GM19455 (cell line): ENCODE measurements around the gene CDH23.
"Not testable (repeated sequence)": the region's sequence is repeated elsewhere in the genome, so short reads cannot be mapped to it uniquely, and the experiment has no call there.

Source experiments
- ATAC-seq: cut with Tn5 transposase; IDR thresholded peaks from one replicate; pipeline ENCODE4 v1.9.1; 2021; ENCODE audit not compliant: unreplicated experiment

Gene CDH23

DNA sequence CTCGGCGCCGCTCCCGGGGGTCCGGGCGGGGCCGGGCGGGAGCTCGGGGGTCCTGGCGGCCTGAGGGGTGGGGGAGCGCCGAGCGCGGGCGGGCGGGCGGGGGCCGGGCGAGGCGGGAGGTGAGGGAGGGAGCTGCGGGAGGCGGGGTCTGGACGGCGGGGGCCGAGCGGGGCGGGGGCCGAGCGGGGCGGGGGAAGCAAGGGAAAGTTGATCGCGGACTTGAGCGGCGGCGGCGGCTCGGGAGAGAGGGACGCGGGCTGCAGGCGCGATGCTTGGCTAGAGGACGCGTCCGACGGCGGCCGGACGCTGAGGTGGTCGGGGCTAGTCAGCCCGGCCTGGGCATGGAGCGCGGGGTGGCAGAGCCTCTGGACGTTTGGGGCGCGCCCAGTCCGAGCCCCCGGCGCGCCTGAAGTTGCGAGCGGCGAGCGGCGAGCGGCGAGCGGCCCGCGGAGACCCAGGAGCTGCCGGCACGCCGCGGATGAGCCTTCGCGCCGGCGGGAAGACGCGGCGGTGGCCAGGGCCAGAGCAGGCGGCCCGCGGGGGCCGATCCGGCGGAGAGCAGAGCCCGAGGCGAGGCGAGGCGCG lies at the start of gene CDH23:
Gene CDH23, plus strand, starts transcription at position 210 of the 585 bp plus-strand sequence. CDS start 42,912 bp downstream, outside the sequence.
- no peak for ATAC-seq

DNA sequence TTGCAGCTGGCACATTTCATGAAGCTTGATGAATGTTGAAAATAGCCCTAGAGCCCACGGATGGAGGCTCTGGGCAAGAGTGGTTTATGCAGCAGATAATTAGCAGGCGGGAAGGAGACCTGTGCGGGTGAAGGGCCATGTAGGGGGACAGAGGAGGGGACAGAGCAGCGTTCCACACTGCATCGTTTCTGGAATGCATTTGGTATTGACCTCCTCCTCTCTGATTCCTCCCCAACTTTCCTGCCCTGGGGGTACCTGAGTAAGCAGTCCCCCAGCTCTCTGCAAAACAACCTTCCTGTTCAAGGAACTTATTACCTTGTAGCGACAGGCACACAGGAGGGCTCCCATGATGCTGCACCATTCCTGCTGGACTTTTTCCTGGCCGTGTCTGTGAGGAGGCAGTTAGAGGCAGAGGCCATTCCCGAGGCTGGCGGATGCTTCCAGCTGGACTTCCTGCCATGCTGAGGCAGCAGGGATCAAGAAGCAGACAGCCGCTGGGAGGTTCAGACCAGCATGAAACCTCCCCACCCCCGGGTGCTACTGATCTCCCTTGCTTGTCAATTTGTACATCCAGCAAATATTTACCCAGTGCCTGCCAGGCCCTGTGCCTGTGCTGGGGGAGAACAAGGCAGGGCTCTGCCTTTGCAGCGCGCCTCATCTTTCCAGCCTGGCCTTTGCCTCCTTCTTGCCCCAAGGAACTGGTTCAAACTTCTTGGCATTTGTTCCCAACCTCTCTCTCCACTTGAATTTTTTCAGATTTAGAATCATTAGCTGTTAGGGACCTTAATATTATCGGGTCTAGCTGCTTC lies 48.9 kb upstream of the CDH23 start:
- ATAC-seq = no peak

DNA sequence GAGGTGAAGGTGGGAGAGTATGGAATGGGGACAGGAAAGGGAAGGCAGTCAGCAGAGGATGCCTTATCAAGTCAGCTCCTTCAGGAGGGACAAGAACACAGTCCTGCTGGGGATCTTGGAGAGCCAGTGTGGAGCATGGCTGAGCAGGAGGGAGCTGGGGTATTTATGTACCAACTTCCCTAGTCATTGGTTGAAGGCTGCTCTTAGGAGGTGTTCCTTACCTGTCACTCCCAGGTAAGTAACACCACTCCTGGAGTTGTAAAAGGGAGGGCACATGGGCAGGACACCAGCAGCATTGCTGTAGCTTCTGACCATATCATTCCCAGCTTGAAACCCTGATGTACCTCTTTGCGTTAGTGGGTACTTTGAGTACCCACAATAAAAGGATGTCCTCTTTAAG lies 47.9 kb upstream of the CDH23 start:
- ATAC-seq = no peak

DNA sequence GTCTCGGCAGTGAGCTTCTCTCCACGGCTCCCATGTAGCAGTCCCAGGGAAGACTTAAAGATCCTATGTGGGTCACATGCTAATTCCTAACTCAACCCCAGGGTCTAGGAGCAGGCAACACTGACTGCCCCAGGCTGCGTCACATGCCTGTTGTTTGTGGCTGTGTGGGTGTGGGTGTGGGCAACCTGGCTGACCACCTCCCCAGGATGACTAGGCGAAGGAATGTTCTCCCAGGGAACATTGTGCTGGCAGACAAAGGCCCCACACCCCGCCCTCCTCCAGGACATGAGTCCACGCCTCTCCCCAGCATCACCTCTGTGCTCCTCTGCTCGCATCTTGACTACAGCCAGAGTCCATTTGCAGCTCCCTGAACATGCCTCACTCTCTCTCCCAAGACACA lies 47.3 kb upstream of the CDH23 start:
- ATAC-seq = no peak

DNA sequence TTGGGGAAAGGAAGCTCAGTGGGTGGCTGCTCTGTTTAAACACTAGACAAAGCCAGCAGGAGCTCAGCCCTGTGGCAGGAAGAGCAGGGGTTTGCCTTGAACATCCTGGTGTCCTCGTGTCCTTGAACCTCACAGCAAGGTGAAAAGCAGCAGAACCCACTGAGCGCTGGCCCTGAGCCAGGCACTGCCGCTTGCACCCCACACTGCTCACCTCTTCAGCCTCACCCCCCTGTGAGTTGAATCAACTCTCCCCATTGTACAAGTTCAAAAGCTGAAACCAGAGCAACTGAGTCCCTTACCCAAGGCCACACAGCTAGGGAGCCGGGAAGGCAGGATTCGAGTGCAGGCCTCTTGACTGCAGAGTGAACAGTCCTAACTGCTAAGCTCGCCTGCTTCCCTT lies 45.6 kb upstream of the CDH23 start:
- no peak for ATAC-seq

DNA sequence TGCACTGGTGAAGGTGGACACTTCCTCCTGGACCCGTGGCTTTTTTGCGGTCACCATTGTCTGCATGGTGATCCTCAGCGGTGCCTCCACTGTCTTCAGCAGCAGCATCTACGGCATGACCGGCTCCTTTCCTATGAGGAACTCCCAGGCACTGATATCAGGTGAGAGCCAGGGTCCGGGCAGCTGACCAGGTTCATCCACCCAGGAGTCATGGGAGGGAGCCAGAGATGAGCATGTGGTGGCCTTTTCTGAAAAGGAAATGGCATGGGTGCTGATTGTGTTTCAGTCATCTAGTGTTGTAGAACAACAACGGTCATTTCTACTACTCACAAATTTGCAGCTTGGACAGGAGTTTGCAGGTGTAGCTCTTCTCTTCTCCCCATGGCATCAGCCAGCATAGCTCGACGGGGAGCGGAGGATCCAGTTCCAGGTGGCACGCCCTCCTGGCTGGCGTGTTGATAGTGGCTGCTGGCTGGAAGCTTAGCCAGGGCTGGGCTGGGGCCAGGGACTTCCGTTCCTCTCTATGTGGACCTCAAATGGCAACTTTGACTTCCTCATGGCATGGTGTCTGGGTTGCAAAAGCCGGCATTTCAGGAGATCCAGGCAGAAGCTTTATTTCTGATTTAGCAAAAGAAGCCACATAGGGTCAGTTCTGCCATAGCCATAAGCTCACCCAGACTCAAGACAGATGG lies 44.9 kb upstream of the CDH23 start:
- no peak for ATAC-seq

DNA sequence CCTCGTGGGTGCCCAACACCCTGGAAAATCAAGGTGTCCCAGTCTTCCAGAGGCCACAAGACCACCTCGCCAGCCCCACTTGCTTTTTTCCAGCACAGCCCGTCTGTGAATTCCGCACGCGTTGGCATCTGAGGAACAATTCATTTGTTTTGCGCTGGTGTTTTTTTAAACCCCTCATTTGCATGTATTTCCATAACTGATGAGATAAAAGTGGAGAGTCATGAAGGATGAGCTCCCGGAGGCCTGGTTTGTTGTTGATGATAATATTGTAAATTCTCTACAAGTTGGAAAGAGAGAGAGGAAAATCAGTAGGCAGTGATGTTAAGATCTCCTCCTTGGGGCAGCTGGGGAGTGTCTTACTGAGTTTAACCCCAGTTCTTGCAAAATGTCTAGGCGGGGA lies 43.1 kb upstream of the CDH23 start:
- no peak for ATAC-seq

DNA sequence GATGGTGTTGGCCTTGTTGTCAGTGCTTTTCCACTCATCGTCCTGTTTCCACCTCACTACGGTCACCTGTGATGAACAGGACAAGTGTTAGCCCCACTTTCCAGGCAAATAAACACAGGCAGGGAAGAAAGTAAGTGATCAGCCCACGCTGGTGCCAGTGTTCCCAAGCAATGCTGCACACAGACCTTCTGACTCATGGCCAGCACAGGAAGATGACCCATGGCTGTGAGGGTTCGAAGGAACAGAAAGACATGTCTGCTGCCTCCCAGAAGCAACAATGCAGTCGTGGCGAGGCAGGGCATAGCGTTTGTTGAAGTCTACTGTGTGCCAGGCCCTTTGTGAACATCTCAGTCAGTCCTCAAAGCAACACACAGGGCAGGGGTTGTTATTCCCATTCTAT lies 41.9 kb upstream of the CDH23 start:
- ATAC-seq = no peak

DNA sequence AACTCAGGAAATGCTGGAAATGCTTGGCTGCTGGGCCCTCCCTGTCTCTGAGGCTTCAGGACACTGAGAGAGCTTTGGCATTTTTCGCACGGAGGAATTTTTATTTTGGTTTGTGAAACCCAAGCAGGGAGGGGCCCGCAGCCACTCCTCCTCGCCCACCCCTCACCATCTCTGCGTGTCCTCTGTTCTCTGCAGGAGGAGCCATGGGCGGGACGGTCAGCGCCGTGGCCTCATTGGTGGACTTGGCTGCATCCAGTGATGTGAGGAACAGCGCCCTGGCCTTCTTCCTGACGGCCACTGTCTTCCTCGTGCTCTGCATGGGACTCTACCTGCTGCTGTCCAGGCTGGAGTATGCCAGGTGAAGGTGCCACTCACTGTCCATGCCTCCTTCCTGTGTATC lies 40.8 kb upstream of the CDH23 start:
- ATAC-seq = no peak

DNA sequence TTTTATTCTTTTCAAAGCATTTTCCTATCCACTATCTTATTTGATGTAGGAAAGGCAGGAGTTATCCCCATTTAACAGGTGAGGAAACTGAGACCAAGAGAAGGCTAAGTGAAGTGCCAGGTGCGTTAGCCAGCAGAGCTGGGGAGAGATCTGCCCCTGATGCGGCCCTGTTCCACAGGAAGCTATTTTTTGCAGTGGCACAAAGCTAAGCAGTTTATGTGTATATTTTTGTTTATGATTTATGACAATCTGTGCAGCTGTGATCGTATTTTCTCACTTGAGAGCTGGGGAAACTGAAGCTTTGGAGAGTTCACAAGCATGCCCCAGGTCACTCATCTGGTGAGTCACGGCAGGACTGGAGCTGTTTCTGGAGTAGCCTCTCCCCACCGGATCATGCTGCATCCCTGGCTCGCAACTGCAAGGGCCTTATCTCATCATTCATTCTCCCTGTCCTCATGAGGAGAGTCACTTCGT lies 38.9 kb upstream of the CDH23 start:
- no peak for ATAC-seq

DNA sequence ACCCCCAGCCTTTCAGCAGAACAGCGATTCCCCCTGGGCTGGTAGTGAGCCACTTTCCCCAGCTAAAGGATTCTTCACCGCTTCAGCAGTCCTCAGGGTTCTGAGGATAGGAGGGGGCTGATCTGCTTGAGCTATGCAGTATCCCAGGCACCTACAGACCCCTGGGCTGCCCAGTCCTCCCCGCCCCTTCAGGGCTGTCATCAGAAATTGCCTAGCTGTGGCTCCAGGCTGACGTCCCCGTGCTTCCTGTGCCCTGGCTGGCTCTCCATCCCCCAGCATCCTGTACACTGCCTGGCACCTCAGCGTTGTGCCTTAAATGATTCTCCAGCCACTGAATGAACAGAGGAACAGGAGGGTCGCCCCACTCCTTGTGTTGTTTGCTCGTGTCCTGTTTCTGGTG lies 38.4 kb upstream of the CDH23 start:
- no peak for ATAC-seq

DNA sequence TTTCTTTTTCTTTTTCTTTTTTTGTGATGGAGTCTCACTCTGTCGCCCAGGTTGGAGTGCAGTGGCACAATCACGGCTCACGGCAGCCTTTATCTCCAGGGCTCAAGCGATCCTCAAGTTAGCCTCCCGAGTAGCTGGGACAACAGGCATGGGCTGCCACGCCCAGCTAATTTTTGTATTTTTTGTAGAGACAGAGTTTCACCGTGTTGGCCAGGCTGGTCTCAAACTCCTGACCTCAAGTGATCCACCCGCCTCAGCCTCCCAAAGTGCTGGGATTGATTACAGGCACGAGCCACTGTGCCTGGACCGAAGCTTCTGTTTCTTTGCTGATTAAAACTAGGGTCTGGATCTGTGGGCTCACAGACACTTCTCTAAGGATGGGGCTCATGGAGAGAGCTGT lies 37.8 kb upstream of the CDH23 start:
- not testable (repeated sequence) for ATAC-seq

DNA sequence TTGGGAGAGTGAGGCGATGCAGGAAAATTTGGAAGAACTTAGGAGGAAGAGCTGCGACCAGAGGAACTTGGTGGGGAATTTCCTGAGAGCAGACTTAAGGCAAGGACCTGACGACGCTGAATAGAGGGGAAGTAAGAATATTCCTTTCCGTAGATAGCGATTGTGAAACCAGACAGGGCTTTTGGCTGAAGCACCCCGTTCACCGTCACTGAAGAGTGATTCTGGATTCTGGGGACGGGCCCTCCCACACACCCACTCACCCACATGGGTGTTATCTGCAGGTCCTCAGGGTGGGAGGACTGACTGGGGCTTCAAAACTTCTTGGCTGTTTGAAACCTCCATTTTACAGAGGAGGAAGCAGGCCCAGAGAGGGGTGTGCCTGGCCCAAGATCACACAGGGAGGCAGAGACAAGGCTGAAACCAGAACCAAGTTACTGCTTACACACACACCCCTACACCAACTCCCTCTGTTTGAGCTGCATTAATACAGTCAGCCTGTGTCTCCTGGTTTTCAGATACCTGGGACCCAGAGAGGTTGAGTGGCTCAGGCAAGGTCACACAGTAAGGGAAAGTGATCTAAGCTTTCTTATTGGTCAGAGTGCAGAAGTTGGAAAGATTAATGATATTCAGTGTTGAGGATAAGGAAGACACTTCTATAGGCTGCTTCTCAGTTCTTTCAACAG lies 37.2 kb upstream of the CDH23 start:
- ATAC-seq = no peak

DNA sequence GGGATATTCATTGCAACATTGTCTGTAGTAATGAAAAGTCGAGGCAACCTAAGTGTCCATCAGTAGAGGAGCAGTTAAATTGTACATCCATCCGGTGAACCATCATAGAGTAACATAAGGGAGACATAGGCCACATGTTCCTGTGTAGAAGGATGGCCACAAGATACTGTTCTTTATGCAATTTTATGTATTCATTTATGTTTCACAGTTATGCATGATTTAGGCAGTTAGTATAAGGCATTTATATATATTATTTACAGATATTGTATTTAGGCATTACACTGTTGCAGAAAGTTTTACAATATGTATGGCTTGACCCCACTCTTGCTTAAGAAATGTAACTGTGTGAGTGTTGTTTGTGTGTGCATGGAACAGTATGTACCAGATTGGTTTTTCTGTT lies 36.0 kb upstream of the CDH23 start:
- no peak for ATAC-seq

DNA sequence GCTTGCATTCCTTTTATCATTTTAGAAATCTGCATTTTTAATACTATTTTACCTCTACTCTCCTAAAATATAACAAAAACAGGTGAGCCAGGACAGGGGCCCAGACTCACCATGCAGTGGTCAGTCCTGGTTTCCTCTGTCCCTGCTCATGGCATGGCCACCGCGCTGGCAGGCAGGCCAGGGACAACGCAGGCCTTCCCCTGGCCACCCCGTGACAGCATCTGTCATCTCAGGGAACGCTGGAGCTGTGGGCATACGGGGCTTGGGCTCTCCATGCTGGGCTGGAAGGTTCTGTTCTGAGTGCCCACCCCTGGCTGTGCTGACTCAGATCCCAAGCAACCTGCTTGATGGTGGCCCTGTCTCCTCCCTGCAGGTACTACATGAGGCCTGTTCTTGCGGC lies 35.1 kb upstream of the CDH23 start:
- ATAC-seq = no peak

DNA sequence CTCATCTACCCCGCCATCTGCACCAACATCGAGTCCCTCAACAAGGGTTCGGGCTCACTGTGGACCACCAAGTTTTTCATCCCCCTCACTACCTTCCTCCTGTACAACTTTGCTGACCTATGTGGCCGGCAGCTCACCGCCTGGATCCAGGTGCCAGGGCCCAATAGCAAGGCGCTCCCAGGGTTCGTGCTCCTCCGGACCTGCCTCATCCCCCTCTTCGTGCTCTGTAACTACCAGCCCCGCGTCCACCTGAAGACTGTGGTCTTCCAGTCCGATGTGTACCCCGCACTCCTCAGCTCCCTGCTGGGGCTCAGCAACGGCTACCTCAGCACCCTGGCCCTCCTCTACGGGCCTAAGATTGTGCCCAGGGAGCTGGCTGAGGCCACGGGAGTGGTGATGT lies 34.6 kb upstream of the CDH23 start:
- no peak for ATAC-seq

DNA sequence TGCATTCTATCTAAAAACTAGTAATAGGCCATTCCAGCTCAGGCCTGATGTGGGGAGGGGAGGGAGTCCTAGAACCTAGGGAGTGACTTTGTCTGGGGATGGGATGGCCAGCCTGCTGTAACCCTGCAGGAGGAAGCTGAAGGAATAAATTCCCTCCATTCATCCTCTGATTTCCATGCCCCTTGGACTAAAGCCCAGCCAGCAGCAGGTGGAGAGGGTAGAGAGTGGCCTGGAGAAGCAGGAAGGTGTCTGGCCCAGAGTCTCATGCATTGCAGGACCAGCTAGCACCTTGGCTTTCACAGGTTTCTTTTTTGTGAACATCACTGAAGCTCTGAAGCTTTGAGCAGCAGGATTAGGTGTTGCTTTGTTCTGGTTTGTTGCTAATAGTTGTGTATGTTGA lies 32.8 kb upstream of the CDH23 start:
- no peak for ATAC-seq

DNA sequence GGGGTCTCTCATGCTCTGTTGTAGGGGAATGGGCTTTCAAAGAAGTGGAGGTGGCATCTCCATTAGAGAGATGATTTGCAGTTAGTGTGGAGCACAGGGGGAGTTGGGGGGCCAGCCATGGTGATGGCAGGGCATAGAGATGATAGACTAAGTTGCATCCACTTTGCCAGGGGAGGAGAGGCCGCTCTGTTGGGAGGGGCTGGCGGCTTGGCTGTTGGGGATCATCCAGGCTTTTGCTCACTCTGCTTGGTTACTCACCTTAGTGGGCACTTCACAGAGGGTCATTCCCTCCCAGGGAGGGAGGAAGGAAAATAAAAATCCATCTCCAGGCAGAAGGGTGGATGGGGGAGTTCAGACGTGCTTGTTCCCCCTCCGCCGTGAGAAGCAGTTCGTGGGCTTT lies 31.4 kb upstream of the CDH23 start:
- no peak for ATAC-seq

DNA sequence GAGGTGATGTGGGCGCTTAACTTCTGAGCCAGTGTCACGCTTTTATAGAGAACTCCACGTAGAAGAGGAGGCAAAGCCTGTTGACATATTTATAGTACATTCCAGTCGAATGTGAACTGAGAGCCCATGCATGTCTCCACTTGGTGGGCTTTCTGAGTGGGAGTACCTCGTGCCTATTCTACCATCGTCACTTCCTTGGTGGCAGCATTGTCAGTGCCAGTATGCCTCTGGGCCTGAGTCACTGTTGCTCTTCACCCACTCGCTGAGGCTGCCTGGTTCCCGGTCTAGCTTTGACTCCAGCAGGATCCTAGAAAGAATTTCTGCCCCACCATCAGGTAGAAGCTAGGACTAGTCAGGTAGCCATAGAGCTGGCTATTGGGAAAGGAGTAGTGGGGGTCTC lies 30.0 kb upstream of the CDH23 start:
- no peak for ATAC-seq

DNA sequence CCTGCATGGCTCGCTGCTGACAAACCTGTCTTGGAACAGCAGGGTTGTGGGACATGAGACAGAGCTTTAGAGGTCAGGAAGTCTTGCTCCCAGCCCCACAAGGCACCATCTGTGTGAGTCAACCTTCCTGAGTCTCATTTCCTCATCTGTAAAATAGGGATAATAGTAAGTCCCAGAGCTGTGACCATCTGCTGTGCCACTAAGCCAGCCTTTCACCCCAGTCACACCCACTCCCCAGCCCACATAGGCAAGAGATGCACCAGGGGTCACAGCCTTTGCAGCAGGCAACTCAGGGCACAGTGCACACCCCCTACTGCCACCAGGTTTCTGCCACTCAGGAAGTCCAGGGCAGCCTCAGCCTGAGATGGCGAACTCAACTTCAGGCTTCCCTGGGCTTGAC lies 29.4 kb upstream of the CDH23 start:
- no peak for ATAC-seq

DNA sequence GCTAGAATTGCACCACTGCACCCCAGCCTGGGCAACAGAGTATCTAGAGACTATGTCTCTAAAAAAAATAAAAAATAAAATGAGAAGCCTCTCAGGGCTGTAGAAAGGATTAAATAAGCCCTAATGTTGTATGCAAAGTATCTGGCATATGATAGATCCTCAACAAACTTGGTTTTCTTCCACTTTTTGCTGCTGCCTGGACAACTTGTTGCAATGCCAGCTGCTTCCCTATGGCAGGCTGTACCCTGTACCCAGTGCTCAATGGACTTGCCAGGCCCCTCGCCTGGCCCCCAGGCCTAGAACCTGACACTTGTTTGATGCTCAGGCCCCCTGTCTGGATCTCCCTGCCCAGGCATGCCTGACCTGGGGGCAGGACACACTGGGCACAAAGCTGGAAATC lies 28.5 kb upstream of the CDH23 start:
- no peak for ATAC-seq

DNA sequence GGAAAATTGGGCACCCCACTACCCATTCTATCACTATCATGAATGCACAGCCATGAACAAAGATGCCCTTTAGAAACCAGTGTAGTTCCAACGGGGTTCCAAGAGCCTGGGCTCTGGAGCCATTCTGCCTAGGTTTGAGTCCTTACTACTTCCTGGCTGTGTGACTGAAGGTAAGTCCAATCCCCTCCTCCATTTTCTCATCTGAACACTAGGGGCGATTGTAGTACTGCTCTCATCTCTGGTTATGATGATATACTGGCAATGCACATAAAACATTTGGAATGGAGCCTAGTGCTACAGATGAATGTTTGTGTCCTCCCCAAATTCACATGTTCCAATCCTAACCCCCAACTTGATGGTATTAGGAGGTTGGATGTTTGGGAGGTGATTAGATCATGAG lies 28.1 kb upstream of the CDH23 start:
- no peak for ATAC-seq
